ENCODE results near the gene DLG1.
"Not testable (repeated sequence)": the region's sequence is repeated elsewhere in the genome, so short reads cannot be mapped to it uniquely, and the experiment has no call there.

DLG1 gene

GRCh38 chr3:197209366-197210260 is 88.8 kb downstream of the DLG1 start:
- no peak for DNase-seq (ENCODE audit: low spot score)

GRCh38 chr3:197206913-197207312 is 91.5 kb downstream of the DLG1 start:
- DNase-seq (ENCODE audit: low spot score): no peak

GRCh38 chr3:197205675-197206074 is 92.7 kb downstream of the DLG1 start:
- DNase-seq (ENCODE audit: low spot score): no peak

GRCh38 chr3:197205265-197205664 is 93.1 kb downstream of the DLG1 start:
- no peak for DNase-seq (ENCODE audit: low spot score)

GRCh38 chr3:197204736-197205135 is 93.7 kb downstream of the DLG1 start:
- DNase-seq (ENCODE audit: low spot score): no peak

- DNase-seq (ENCODE audit: low spot score): no peak
Measured at GRCh38 chr3:197203714-197204146, 94.7 kb downstream of the DLG1 start.

- DNase-seq (ENCODE audit: low spot score): no peak
Measured at GRCh38 chr3:197202694-197203093, 95.7 kb downstream of the DLG1 start.

- DNase-seq (ENCODE audit: low spot score): no peak
Measured at GRCh38 chr3:197201791-197202452, 96.5 kb downstream of the DLG1 start.

- DNase-seq (ENCODE audit: low spot score): not testable (repeated sequence)
Measured at GRCh38 chr3:197200856-197201255, 97.6 kb downstream of the DLG1 start.

GRCh38 chr3:197197334-197197733 is 101.1 kb downstream of the DLG1 start:
- no peak for DNase-seq (ENCODE audit: low spot score)

- no peak for DNase-seq (ENCODE audit: low spot score)
Measured at GRCh38 chr3:197196192-197196591, 102.2 kb downstream of the DLG1 start.

- no peak for DNase-seq (ENCODE audit: low spot score)
Measured at GRCh38 chr3:197195326-197195725, 103.1 kb downstream of the DLG1 start.

GRCh38 chr3:197193759-197194158 is 104.7 kb downstream of the DLG1 start:
- DNase-seq (ENCODE audit: low spot score): not testable (repeated sequence)

- DNase-seq (ENCODE audit: low spot score): no peak
Measured at GRCh38 chr3:197191897-197192296, 106.5 kb downstream of the DLG1 start.

- no peak for DNase-seq (ENCODE audit: low spot score)
Measured at GRCh38 chr3:197189623-197190022, 108.8 kb downstream of the DLG1 start.

GRCh38 chr3:197188963-197189362 is 109.4 kb downstream of the DLG1 start:
- DNase-seq (ENCODE audit: low spot score): no peak

GRCh38 chr3:197186887-197187588 is 111.4 kb downstream of the DLG1 start:
- no peak for DNase-seq (ENCODE audit: low spot score)

GRCh38 chr3:197183582-197183981 is 114.8 kb downstream of the DLG1 start:
- DNase-seq (ENCODE audit: low spot score): no peak

- DNase-seq (ENCODE audit: low spot score): no peak
Measured at GRCh38 chr3:197181741-197182140, 116.7 kb downstream of the DLG1 start.

- DNase-seq (ENCODE audit: low spot score): no peak
Measured at GRCh38 chr3:197178998-197179397, 119.4 kb downstream of the DLG1 start.

- no peak for DNase-seq (ENCODE audit: low spot score)
Measured at GRCh38 chr3:197175503-197175902, 122.9 kb downstream of the DLG1 start.

GRCh38 chr3:197174927-197175326 is 123.5 kb downstream of the DLG1 start:
- no peak for DNase-seq (ENCODE audit: low spot score)

- no peak for DNase-seq (ENCODE audit: low spot score)
Measured at GRCh38 chr3:197173620-197174019, 124.8 kb downstream of the DLG1 start.

Measured in HuH-7.5 (cell line).